GM10266 (cell line): Measurements from ENCODE around the gene FTSJ1.

Source experiments
- DNase-seq: peaks from one replicate; pipeline ENCODE4 v3.0.0; 2012; ENCODE audit errors: extremely low spot score
- CTCF ChIP-seq: IDR thresholded peaks from 2 replicates; pipeline ENCODE4 v1.5.1; 2012; ENCODE audit warnings: mild to moderate bottlenecking, low read depth; ENCODE audit not compliant: control insufficient read depth, insufficient read depth; ENCODE audit errors: missing control alignments

Gene FTSJ1

GRCh38 chrX:48530736-48531135 lies 54.7 kb downstream of the FTSJ1 start:
- TF ChIP-seq CTCF, result no peak
- no peak for DNase-seq

- DNase-seq, result no peak
- no peak for TF ChIP-seq CTCF
Measured at GRCh38 chrX:48531358-48531959, 55.5 kb downstream of the FTSJ1 start.

GRCh38 chrX:48532161-48532560 lies 56.2 kb downstream of the FTSJ1 start:
- TF ChIP-seq CTCF, result no peak
- DNase-seq, result no peak

- TF ChIP-seq CTCF, result no peak
- no peak for DNase-seq
Measured at GRCh38 chrX:48533165-48533564, 57.2 kb downstream of the FTSJ1 start.
